OCI-LY3 (cell line): ENCODE data around the gene PBX2.

ENCODE experiments used
- H2AFZ ChIP-seq: fragments of 200-600, 300-600 bp; shearing (Covaris generic); 2 replicates; pipeline ENCODE4 v1.6.0; 2014; ENCODE audit warnings: antibody characterized with exemption, low read depth, low read length
- H3K27ac ChIP-seq: fragments of 200-600, 300-600 bp; sonication (generic); 2 replicates; pipeline ENCODE4 v1.5.1; 2014; ENCODE audit warnings: mild to moderate bottlenecking, low read length, moderate library complexity, mixed read lengths
- H3K27me3 ChIP-seq: fragments of 200-600, 300-600 bp; sonication (generic); 2 replicates; pipeline ENCODE4 v1.6.1; 2014; ENCODE audit warnings: low read depth, low read length, mixed read lengths
- H3K36me3 ChIP-seq: fragments of 200-600, 300-600 bp; sonication (generic); replicated peaks from 2 replicates; pipeline ENCODE3; 2014; ENCODE audit warnings: low read depth, low read length, mixed read lengths
- H3K4me1 ChIP-seq: fragments of 300-600, 200-600 bp; sonication (generic); 2 replicates; pipeline ENCODE4 v1.6.1; 2014; ENCODE audit warnings: low read length, mixed read lengths
- H3K4me2 ChIP-seq: fragments of 200-600, 300-600 bp; sonication (generic); 2 replicates; pipeline ENCODE4 v1.6.1; 2014; ENCODE audit warnings: low read length, mixed read lengths
- H3K4me3 ChIP-seq: fragments of 300-600, 200-600 bp; sonication (generic); 2 replicates; pipeline ENCODE4 v1.5.1; 2014; ENCODE audit warnings: antibody characterized with exemption, mild to moderate bottlenecking, low read length, moderate library complexity
- H3K79me2 ChIP-seq: fragments of 300-600, 200-600 bp; shearing (Covaris generic); 2 replicates; pipeline ENCODE4 v1.6.1; 2014; ENCODE audit warnings: mild to moderate bottlenecking, low read length, mixed read lengths
- H3K9ac ChIP-seq: fragments of 300-600, 200-600 bp; shearing (Covaris generic); 2 replicates; pipeline ENCODE4 v1.6.0; 2014; ENCODE audit warnings: mild to moderate bottlenecking, low read length, moderate library complexity
- H3K9me3 ChIP-seq: fragments of 200-600, 300-600 bp; shearing (Covaris generic); 2 replicates; pipeline ENCODE4 v1.6.1; 2014; ENCODE audit warnings: low read length, mixed read lengths; ENCODE audit not compliant: insufficient read depth
- H4K20me1 ChIP-seq: fragments of 200-600, 300-600 bp; sonication (generic); 2 replicates; pipeline ENCODE4 v1.6.1; 2016; ENCODE audit warnings: low read length, mixed read lengths; ENCODE audit not compliant: insufficient read depth
- EZH2phosphoT487 ChIP-seq: fragments of 200-600 bp; shearing (Covaris generic); IDR thresholded peaks from 2 replicates; pipeline ENCODE4 v1.6.1; 2018; ENCODE audit warnings: antibody characterized with exemption, mixed run types, low read depth
- TF ChIP-seq, protein P1 (sequence below): fragments of 200-600, 300-600 bp; sonication (generic); IDR thresholded peaks from 2 replicates; pipeline ENCODE4 v1.5.1; 2014; ENCODE audit warnings: antibody characterized with exemption, low read length, low read depth

The PBX2 gene

GRCh38 chr6:32191696-32192607, 1.9 kb upstream of the PBX2 start:
- Histone ChIP-seq H3K9ac (peak overlapping the region; percentile 100), H3K4me3 (peak overlapping the region; percentile 93), H4K20me1 (no peaks in the 10 kb centered on the region), H3K27me3 (no peaks in the 10 kb centered on the region), H3K27ac (peak overlapping the region; percentile 97), H2AFZ (no peak overlapping the region), H3K4me2 (peak overlapping the region; percentile 100), H3K9me3 (no peaks in the 10 kb centered on the region), H3K79me2 (peaks cover 48% of the 10 kb centered on the region), H3K36me3 (peaks cover 16% of the 10 kb centered on the region), H3K4me1 (peaks cover 51% of the 10 kb centered on the region)
- TF ChIP-seq, protein P1, sequence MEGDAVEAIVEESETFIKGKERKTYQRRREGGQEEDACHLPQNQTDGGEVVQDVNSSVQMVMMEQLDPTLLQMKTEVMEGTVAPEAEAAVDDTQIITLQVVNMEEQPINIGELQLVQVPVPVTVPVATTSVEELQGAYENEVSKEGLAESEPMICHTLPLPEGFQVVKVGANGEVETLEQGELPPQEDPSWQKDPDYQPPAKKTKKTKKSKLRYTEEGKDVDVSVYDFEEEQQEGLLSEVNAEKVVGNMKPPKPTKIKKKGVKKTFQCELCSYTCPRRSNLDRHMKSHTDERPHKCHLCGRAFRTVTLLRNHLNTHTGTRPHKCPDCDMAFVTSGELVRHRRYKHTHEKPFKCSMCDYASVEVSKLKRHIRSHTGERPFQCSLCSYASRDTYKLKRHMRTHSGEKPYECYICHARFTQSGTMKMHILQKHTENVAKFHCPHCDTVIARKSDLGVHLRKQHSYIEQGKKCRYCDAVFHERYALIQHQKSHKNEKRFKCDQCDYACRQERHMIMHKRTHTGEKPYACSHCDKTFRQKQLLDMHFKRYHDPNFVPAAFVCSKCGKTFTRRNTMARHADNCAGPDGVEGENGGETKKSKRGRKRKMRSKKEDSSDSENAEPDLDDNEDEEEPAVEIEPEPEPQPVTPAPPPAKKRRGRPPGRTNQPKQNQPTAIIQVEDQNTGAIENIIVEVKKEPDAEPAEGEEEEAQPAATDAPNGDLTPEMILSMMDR, result no peak
- TF ChIP-seq EZH2phosphoT487, result no peak

GRCh38 chr6:32190911-32191677, 1.1 kb upstream of the PBX2 start:
- Histone ChIP-seq H3K79me2 (peaks cover 48% of the 10 kb centered on the region), H3K9me3 (no peaks in the 10 kb centered on the region), H3K4me3 (peak overlapping the region; percentile 93), H3K36me3 (peaks cover 18% of the 10 kb centered on the region), H3K4me1 (peaks cover 55% of the 10 kb centered on the region), H3K9ac (peak overlapping the region; percentile 100), H3K27me3 (no peaks in the 10 kb centered on the region), H3K4me2 (peak overlapping the region; percentile 100), H4K20me1 (no peaks in the 10 kb centered on the region), H2AFZ (no peak overlapping the region), H3K27ac (peak overlapping the region; percentile 97)
- TF ChIP-seq, protein P1, result no peak
- no peak for TF ChIP-seq EZH2phosphoT487

GRCh38 chr6:32189742-32190053, 304 bp downstream of the PBX2 start:
- Histone ChIP-seq H3K27ac (peak overlapping the region; percentile 74), H3K79me2 (peaks cover 48% of the 10 kb centered on the region)

More at GRCh38 chr6:32189742-32190053, 304 bp downstream of the PBX2 start:
- peak overlapping the region; percentile 93 for H3K4me2 ChIP-seq
- H4K20me1 ChIP-seq, result no peaks in the 10 kb centered on the region
- peak overlapping the region; percentile 90 for H3K9ac ChIP-seq
- peak overlapping the region; percentile 93 for H3K4me3 ChIP-seq
- H3K4me1 ChIP-seq, result peaks cover 55% of the 10 kb centered on the region
- TF ChIP-seq, protein P1, result no peak
- no peak for TF ChIP-seq EZH2phosphoT487
- no peak overlapping the region for H2AFZ ChIP-seq
- no peaks in the 10 kb centered on the region for H3K27me3 ChIP-seq
- H3K9me3 ChIP-seq, result no peaks in the 10 kb centered on the region
- H3K36me3 ChIP-seq, result peaks cover 18% of the 10 kb centered on the region
